GM19395 (cell line): ENCODE measurements around the gene ARHGAP28.
"Not testable (repeated sequence)": the region's sequence is repeated elsewhere in the genome, so short reads cannot be mapped to it uniquely, and the experiment has no call there.

ENCODE experiments used
- ATAC-seq: cut with Tn5 transposase; IDR thresholded peaks from one replicate; pipeline ENCODE4 v1.9.1; 2021; ENCODE audit warnings: mild to moderate bottlenecking, moderate library complexity; ENCODE audit not compliant: unreplicated experiment

The ARHGAP28 gene

GRCh38 chr18:6920099-6920955 lies 190.8 kb downstream of the ARHGAP28 start:
- no peak for ATAC-seq

GRCh38 chr18:6921571-6921970 lies 192.1 kb downstream of the ARHGAP28 start:
- ATAC-seq, result no peak

- ATAC-seq, result no peak
Measured at GRCh38 chr18:6923220-6923619, 193.7 kb downstream of the ARHGAP28 start.

GRCh38 chr18:6927153-6927552 lies 197.6 kb downstream of the ARHGAP28 start:
- no peak for ATAC-seq

- ATAC-seq, result no peak
Measured at GRCh38 chr18:6928359-6928758, 198.8 kb downstream of the ARHGAP28 start.

GRCh38 chr18:6929370-6930102 lies 200.0 kb downstream of the ARHGAP28 start:
- ATAC-seq, result no peak

GRCh38 chr18:6934859-6935258 lies 205.3 kb downstream of the ARHGAP28 start:
- ATAC-seq, result no peak

- ATAC-seq, result no peak
Measured at GRCh38 chr18:6938003-6938402, 208.5 kb downstream of the ARHGAP28 start.

GRCh38 chr18:6938403-6938802 lies 208.9 kb downstream of the ARHGAP28 start:
- ATAC-seq, result not testable (repeated sequence)

- no peak for ATAC-seq
Measured at GRCh38 chr18:6939972-6940371, 210.5 kb downstream of the ARHGAP28 start.

GRCh38 chr18:6940451-6940850 lies 210.9 kb downstream of the ARHGAP28 start:
- ATAC-seq, result no peak

GRCh38 chr18:6941996-6942395 lies 212.5 kb downstream of the ARHGAP28 start:
- ATAC-seq, result no peak

GRCh38 chr18:6942742-6943141 lies 213.2 kb downstream of the ARHGAP28 start:
- ATAC-seq, result no peak

- ATAC-seq, result no peak
Measured at GRCh38 chr18:6943143-6943542, 213.6 kb downstream of the ARHGAP28 start.

GRCh38 chr18:6947338-6948030 lies 218.0 kb downstream of the ARHGAP28 start:
- no peak for ATAC-seq

GRCh38 chr18:6948281-6949055 lies 219.0 kb downstream of the ARHGAP28 start:
- no peak for ATAC-seq

GRCh38 chr18:6949800-6950586 lies 220.5 kb downstream of the ARHGAP28 start:
- no peak for ATAC-seq

GRCh38 chr18:6950641-6951040 lies 221.1 kb downstream of the ARHGAP28 start:
- no peak for ATAC-seq

- ATAC-seq, result no peak
Measured at GRCh38 chr18:6951336-6952090, 222.0 kb downstream of the ARHGAP28 start.
